Measurements from ENCODE around the gene VSIG8.

- TF ChIP-seq RBBP5 (IDR thresholded peaks at IDR 0.05; ENCODE audit: borderline replicate concordance, low read depth, low read length) = no peak
- no peak for TF ChIP-seq ASH2L (IDR thresholded peaks at IDR 0.05; ENCODE audit: low read length)
- TF ChIP-seq POLR2A (IDR thresholded peaks at IDR 0.05; ENCODE audit: control extremely low read depth in 1 of 2, low read depth in 2 of 2, low read length in 2 of 2) = no peak
- TF ChIP-seq, protein P1, sequence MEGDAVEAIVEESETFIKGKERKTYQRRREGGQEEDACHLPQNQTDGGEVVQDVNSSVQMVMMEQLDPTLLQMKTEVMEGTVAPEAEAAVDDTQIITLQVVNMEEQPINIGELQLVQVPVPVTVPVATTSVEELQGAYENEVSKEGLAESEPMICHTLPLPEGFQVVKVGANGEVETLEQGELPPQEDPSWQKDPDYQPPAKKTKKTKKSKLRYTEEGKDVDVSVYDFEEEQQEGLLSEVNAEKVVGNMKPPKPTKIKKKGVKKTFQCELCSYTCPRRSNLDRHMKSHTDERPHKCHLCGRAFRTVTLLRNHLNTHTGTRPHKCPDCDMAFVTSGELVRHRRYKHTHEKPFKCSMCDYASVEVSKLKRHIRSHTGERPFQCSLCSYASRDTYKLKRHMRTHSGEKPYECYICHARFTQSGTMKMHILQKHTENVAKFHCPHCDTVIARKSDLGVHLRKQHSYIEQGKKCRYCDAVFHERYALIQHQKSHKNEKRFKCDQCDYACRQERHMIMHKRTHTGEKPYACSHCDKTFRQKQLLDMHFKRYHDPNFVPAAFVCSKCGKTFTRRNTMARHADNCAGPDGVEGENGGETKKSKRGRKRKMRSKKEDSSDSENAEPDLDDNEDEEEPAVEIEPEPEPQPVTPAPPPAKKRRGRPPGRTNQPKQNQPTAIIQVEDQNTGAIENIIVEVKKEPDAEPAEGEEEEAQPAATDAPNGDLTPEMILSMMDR (IDR thresholded peaks at IDR 0.05; ENCODE audit: control extremely low read depth in 1 of 3, insufficient read depth in 1 of 3, low read depth in 1 of 3, low read length in 3 of 3) = no peak
- no peak for TF ChIP-seq EZH2 (IDR thresholded peaks at IDR 0.05; ENCODE audit: low read depth, low read length, severe bottlenecking)
- TF ChIP-seq, protein P2, sequence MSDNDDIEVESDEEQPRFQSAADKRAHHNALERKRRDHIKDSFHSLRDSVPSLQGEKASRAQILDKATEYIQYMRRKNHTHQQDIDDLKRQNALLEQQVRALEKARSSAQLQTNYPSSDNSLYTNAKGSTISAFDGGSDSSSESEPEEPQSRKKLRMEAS (IDR thresholded peaks at IDR 0.05) = no peak
- no peak for TF ChIP-seq BRCA1 (IDR thresholded peaks at IDR 0.05; ENCODE audit: low read depth, low read length)
- TF ChIP-seq BCL11A (IDR thresholded peaks at IDR 0.05; ENCODE audit: low read depth in 2 of 2, low read length in 2 of 2) = no peak
- TF ChIP-seq CBX8 (IDR thresholded peaks at IDR 0.05; ENCODE audit: borderline replicate concordance, low read depth, low read length) = no peak
- no peak for TF ChIP-seq TAF1 (IDR thresholded peaks at IDR 0.05; ENCODE audit: low read depth, low read length)
- TF ChIP-seq SUZ12 (IDR thresholded peaks at IDR 0.05; ENCODE audit: low read length) = no peak
These were observed 6.3 kb upstream of the VSIG8 start for GRCh38 chr1:159868766-159869165.
